ENCODE data around the gene SPRTN.

Gene SPRTN

GRCh38 chr1:231338270-231339128, at the start of gene SPRTN:
Gene SPRTN (plus strand): TSS chr1:231338293. CDS start chr1:231338384, 91 bp downstream.
- peak; percentile 72 for DNase-seq

DNA sequence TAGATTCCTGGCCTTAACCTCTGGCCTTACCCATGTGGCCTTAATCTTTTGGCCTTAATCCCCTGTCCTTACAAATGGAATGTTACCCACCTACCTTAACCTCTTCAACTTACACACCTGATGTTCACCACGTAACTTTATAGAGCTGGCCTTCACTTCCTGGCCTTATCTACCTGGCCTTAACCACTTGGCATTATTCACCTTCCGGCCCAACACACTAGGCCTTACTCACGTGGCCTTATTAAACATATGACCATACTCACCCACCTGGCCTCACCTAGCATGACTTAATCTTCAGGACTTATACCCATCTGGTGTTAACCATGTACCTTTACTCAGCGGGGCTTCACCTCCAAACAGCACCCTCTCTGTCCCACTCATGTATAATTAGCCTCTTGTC, 42.2 kb upstream of the SPRTN start:
- no peak for DNase-seq

GRCh38 chr1:231301990-231302389, 36.1 kb upstream of the SPRTN start:
- no peak for DNase-seq

DNA sequence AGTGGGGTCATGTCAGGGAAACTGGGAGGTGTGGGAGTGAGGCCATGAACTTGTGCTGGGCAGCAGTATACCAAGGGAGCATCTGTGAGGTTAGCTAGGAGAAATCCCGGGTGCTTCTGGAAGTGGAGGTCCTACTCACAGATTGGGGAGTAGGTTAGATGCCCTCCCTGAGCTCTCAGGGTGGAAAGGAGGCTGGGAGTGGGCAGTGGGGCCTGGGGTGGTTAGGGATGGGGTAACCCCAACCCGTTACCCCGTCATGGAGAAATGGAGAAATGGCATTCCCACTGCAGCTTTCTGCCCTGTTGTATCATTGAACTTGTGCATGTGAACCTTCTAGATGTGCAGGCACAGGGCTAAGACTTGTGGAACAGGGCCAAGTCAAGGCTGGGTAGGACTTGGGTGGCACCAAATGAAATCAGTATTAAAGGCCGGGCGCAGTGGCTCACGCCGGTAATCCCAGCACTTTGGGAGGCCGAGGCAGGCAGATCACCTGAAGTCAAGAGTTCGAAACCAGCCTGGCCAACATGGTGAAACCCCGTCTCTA, 27.6 kb upstream of the SPRTN start:
- no peak for DNase-seq

DNA sequence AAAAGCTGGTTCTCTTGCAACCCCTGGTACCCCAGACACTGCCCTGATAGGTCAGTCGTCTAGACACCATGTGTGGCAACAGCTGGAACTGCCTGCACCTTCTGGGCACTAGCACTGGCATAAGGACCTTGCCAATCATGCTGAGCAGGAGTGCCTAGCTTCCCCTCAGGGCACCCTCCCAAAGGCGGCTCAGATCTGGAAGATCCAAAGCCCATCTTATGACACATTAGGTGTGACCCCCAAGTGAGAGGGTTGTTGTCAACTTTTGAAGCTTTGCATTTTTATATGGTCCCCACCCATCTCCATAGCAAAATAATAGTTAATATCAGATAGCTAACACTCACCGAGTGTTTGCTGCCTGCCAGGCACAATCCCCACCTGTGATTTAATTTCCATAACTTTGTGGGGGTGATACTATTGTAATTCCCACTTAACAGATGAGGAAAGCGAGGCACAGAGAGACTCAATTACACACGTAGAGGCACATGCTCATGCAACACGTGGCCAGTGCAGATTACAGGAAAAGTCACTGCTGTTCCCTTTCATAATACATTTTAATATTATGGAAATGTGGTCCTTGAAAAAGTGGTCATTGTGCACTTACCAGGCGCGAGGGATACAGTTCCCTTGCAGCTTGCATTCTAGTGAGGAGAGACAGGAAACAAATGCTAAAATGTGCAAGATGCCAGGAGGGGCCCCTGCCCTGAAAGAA, 26.2 kb upstream of the SPRTN start:
- no peak for DNase-seq

GRCh38 chr1:231312432-231312788, 25.7 kb upstream of the SPRTN start:
- DNase-seq, result no peak

DNA sequence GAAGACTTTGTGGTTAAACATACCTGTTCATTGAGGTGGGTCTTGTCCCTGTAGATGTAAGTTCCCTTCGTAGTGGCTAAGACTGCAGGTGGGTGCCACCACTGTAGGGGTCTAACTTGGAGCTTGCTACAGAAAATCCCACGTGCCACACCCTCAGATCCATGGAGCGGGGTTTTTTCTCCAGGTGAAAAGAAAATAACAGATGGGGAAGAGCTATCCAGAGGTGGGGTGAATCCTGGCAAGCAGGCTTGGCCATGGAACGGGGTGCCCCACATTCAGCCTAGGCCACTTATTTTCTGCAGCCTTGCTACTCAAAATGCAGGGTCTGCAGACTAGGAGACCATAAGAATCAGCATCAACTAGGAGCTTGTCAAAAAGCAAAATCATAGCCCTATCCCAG, 24.4 kb upstream of the SPRTN start:
- DNase-seq, result no peak

DNA sequence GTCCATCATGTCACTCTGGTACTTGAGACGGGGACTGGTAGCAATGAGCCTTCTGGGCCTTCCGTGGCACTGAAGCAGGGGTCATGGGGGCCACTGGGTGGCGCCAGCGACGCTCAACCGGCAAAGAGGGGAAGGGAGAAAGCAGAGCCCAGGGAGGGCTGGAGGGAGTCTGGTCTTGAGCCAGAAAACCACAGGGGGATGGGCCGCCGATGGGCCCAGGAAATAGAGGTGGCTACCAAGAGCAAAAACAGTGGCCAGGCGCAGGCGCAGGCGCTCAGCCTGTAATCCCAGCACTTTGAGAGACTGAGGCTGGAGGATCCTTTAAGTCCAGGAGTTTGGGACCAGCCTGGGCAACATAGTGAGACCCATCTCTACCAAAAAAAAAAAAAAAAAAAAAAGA, 22.2 kb upstream of the SPRTN start:
- peak; percentile 76 for DNase-seq

DNA sequence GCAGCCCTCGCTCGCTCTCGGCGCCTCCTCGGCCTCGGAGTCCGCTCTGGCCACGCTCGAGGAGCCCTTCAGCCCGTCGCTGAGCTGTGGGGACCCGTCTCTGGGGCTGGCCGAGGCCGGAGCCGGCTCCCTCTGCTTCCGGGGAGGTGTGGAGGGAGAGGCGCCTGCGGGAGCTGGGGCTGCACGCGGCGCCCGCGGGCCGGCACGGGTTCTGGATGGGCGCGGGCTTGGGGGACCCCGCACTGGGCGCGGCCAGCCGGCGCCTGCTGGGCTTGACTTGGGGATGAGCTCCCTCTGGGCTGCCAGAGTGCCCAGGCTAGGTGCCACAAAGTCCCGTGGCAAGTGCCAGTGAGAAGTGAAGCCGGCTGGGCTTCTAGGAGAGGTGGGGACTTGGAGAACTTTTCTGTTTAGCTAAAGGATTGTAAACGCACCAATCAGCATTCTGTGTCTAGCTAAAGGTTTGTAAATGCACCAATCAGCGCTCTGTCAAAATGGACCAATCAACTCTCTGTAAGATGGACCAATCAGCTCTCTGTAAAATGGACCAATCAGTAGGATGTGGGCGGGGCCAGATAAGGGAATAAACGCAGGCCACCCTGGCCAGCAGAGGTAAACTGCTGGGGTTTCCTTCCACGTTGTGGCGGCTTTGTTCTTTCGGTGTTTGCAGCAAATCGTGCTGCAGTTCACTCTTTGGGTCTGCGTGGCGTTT, 20.6 kb upstream of the SPRTN start:
- DNase-seq, result no peak

DNA sequence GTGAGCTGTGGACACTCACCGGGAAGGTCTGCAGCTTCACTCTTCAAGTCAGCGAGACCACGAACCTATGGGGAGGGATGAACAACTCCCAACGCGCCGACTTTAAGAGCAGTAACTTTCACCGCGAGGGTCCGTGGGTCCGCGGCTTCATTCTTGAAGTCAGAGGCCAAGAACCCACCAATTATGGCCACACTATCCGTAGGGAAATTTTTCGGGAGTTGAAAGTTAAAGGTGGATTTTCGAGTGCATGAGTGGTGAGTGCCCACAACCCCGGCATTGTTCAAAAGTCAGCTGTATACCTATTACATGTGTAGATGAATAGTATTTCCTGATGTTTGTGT, 20.1 kb upstream of the SPRTN start:
- DNase-seq, result no peak

DNA sequence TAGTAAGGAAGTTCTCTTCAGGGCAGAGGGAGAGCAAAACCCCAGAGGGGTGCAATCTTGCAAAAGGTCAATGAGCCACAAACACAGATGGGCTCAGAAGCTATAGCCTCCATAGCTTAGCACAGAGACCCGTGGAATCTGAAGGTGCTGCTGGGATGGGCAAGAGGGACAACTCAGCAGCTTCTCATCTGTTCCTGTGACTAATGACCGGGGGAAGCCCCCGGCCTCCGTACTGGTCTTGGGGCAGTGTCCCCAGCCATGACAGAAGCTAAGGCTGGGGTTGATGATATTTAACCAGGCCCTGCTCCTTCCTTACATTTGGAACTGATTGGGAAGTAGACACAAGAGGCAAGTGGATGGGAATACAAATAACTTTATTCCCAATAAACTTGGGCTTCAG, 19.5 kb upstream of the SPRTN start:
- no peak for DNase-seq

- no peak for DNase-seq
These were observed 19.0 kb upstream of the SPRTN start for GRCh38 chr1:231319080-231319479.

DNA sequence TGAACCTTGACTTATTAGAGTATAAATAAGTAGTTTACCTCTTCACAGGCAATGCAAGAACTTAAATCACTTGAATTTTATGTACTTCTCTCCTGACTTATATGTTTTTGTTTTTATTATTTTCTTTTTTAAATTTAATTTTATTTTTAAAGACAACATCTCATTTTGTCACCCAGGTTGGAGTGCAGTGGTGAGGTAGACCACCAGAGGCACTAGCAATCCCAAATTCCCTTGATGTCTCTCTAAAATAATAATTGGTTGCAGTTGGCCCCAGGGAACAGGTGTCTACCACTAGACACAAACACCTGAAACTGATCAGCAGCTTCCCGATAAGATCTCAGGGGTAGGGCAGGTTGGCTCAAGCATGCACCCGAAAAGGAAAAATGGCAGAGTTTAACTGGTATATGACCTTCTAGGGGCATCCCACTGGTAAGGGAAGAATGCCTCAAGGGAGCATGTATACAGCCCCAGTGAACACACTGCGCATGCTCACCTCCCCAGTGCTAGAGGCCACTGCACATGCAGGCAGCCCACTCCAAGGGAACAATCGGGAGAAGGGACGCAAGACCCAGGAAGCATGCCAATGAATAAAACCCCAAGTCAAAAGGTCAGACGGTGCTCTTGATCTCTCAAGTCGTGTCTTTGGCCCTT, 15.1 kb upstream of the SPRTN start:
- no peak for DNase-seq

- no peak for DNase-seq
These were observed 13.4 kb upstream of the SPRTN start for GRCh38 chr1:231324660-231325059.

GRCh38 chr1:231326248-231326647, 11.8 kb upstream of the SPRTN start:
- DNase-seq, result no peak

- no peak for DNase-seq
These were observed 10.5 kb upstream of the SPRTN start for GRCh38 chr1:231327617-231328016.

DNA sequence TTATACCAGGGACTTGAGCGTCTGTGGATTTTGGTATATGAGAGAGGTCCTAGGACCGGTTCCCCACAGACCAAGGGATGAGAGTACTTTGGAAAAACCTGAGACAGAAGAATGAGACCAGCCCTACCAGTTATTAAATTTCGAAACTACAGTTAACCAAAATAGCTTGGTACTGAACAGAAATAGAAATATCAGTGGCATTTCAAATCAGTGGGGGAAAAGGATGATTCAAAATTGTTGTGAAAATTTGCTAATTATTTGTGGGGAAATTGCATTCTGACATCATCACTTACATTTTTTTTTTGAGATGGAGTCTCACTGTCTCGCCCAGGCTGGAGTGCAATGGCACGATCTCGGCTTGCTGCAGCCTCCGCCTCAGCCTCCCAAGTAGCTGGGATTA, 8.6 kb upstream of the SPRTN start:
- DNase-seq, result no peak

- DNase-seq, result no peak
These were observed 5.3 kb upstream of the SPRTN start for GRCh38 chr1:231332761-231333160.

- DNase-seq, result peak; percentile 24
These were observed 3.9 kb upstream of the SPRTN start for GRCh38 chr1:231334079-231334666.

DNA sequence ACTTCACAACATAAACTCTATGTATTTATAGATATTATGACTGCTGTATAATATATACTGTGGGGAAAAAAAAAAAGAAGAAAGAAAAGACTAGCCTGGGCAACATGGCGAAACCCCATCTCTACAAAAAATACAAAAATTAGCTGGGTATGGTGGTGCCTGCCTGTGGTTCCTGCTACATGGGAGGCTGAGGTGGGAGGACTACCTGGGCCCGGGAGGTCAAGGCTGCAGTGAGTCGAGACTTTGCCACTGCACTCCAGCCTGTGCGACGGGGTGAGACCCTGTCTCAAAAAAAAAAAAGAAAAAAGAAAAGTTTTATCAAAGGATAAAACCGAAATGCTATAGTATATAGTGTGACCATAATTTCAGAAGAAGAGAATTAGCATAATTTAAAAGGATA, 3.1 kb upstream of the SPRTN start:
- DNase-seq, result no peak

- peak; percentile 34 for DNase-seq
These were observed 2.2 kb upstream of the SPRTN start for GRCh38 chr1:231335663-231336602.
